ENCODE data around the gene KCND3.

Gene KCND3

GRCh38 chr1:111955755-111956154 lies 33.7 kb downstream of the KCND3 start:
- DNase-seq = no peak

DNA sequence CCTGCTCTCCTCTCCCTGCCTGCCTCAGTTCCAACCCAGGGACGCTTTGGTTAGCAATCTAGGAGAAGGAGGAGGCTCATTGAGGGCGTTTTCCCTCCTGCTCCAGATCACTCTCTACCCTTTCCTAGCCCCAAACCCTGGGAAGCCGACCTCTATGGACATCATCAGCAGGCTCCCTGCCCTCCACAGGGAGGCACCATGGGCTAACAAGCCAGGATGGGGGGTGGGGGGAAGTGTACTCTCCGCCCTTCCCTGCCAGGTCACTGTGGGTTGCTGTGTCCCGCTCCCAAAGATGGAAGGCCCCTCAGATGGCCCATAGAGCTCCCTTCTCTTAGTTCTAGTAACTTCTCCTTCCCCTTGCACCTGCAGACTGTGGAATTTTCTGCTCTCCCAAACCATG lies 35.7 kb downstream of the KCND3 start:
- DNase-seq = no peak

GRCh38 chr1:111952125-111952657 lies 37.3 kb downstream of the KCND3 start:
- DNase-seq = no peak

GRCh38 chr1:111948209-111949171 lies 41.0 kb downstream of the KCND3 start:
- no peak for DNase-seq

- no peak for DNase-seq
Observed at GRCh38 chr1:111943846-111944749, 45.4 kb downstream of the KCND3 start.

GRCh38 chr1:111943066-111943465 lies 46.4 kb downstream of the KCND3 start:
- no peak for DNase-seq

GRCh38 chr1:111938536-111938935 lies 50.9 kb downstream of the KCND3 start:
- DNase-seq = no peak

GRCh38 chr1:111938123-111938522 lies 51.3 kb downstream of the KCND3 start:
- DNase-seq = no peak

DNA sequence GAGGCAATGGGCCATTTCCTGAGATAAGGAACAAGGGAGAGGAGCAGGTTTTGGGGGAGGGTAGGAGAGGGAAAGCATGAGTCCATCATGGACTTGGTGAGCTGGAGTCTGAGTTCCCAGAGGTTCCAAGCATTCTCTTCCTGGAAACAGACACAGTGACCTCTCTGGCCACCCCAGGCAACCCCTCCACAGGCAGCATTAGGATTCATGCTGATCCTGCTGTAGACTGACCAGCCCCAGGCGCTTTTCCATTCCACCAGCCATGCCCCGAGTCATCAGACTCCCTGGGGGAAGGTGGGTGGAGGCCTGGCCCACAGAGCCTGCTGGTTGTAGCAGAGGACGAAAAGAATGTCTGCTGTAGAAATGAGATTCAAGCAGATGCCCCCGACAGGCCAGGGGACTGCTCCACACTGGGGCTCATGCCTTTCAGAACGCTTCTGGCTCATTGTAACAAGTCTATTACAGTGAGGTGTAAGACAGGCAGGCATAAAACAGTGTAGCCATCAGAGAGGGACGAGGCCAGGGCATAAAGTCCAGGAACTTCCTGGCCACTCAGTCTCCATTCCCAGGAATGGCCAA lies 52.2 kb downstream of the KCND3 start:
- no peak for DNase-seq

DNA sequence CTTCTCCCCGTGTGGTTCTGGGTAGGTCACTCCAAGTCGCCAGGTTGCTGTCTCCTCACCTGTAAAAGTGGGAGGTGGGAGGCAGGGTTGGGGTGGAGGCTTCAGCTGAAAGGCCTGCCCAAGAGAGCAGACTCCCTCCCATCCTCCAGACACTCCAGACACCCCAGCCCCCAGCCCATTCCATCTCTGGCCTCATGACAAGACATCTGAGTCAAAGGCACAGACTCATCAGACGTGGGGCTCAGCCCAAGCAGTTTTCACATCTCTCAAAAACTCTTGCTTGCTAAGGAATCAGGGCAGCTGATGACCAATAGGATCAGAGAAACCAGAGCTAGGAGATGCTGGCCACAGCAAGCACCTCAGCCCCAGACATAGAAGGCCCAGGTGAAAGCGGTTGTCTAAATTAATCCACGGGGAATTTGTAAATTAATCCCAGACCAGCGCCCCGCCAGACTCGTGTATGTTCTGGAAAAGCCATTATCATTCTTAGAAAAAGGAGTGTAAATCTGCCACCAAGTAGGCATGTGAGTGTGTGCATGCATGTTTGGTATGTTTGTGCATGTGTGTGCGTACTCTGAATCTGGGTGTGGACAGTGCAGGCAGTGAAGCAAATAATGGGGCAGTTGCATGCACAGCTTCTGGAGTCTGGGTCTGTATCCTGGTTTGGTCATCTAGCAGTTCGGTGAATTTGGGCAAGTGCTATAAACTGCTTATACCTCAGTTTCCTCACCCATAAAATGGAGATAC lies 55.2 kb downstream of the KCND3 start:
- DNase-seq = no peak

- no peak for DNase-seq
Observed at GRCh38 chr1:111930356-111930755, 59.1 kb downstream of the KCND3 start.

DNA sequence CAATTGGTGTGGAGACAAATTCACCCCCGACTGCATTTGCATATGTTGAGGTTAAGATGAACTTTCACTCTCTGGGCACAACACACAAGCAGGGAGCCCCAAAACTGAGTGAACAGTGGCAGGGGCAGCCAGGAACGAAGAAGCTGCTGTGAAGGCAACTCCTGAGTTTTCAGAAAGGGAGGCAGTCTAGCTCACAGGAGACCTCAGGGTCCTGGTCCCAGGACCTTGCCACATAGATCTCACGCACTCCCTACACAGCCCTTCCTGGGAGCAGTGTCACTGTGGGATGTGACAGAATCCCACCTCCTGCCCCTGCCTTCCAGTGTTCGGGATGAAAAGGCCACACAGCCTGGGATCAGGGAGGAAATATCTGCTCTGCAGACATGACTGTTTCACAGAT lies 60.9 kb downstream of the KCND3 start:
- no peak for DNase-seq

DNA sequence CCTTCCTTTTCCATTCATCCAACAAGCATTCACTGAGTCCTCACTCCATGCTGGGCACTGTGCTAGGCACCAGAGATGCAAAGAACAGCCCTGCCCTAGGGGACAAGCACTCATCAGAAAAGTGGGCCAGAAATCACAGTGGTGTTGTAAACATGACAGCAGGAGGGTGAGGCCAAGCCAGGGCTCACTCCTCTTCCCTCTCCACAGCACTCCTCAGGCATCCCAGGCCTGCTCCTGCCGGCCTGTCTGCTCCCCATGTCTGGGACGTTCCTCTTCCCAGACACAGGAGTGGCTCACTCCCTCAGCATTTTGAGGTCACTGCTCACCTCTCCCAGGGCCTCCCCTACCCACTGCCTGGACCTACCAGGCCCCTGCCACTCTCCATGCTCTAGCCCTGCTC lies 61.8 kb downstream of the KCND3 start:
- DNase-seq = no peak

DNA sequence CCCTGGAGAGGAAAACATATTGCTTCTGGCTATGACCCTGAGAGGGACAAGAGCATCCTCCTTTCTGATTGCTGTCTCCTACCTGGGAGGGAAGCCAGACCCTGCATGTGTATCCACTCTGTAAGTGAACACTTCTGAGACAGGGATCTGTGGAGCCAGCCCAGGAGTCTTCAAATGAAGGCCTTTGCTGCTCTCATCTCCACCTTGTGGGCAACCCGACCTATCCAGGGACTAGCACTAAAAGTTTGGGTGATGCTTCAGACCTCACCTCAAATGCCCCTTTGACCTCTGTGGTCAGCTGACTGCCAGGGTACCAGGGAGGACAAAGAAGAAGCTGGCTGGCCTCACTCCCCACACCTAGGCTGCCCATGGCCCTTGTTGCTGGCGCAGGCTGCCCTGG lies 64.7 kb downstream of the KCND3 start:
- DNase-seq = no peak

GRCh38 chr1:111923766-111924165 lies 65.7 kb downstream of the KCND3 start:
- no peak for DNase-seq

DNA sequence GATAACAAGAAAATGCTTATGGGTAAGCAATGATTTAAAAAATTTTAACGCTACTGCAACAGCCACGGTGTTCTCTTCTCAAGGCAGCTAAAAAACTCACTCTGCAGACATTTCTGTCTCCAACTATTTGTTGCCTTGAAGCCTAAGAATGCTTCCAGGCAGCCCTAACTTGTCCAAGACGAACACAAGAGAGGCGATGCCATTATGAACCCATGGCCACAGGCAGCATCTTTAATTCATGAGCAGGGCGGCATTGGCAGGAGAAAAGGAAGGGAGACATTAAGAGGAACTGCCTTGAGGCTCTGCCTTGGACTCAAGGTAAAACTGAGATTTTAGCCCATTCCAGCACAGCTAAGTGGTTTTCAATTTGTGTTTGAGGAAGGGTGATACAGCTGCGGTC lies 67.5 kb downstream of the KCND3 start:
- no peak for DNase-seq

GRCh38 chr1:111920221-111921024 lies 69.0 kb downstream of the KCND3 start:
- DNase-seq = no peak

DNA sequence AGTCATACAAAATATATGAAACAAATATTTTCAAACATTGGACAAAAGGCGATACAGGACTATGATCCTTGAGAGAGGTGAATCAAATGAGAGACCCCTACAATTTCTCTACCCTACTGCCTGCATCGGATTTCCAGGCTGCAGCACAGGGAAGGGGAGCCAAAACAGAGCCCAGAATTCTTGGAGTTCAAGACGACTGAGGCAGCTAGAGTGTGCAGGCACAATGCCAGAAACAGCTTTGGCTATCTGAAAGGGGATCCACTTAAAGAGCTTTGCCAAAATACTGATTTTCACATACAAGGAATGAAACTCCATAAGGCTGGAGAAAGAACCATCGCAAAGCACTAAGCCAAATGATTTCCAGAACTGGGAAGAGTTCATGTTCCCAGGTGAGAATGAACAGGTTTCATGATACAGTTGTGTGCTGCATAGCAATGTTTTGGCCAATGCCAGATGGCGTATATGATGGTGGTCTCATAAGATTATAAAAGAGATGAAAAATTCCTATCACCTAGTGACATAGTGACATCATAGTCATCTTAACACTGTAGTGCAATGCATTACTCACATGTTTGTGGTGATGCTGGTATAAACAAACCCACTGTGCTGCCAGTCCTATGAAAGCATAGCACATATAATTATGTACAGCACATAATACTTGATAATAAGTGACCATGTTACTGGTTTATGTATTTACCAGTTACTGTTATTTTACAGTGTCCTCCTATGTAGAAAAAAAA lies 77.5 kb downstream of the KCND3 start:
- no peak for DNase-seq

DNA sequence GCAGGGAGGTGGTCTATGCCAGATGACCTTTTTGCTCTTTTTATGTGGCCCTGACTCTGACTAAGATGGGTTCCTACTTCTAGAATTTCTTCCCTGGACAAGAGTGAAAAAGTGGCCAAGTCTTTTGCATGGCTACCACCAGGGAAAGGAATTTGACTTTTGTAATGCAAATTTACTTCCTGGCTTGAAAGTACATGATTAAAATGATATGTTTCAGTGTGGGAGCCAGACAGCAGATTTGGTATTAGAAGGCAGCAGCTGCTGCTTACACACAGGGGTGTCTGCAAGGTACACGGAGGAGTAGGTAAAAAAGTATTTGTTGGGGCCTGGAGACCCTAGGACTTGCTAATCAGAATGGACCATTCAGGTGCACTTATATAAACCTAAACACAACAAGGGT lies 78.4 kb downstream of the KCND3 start:
- DNase-seq = no peak

DNA sequence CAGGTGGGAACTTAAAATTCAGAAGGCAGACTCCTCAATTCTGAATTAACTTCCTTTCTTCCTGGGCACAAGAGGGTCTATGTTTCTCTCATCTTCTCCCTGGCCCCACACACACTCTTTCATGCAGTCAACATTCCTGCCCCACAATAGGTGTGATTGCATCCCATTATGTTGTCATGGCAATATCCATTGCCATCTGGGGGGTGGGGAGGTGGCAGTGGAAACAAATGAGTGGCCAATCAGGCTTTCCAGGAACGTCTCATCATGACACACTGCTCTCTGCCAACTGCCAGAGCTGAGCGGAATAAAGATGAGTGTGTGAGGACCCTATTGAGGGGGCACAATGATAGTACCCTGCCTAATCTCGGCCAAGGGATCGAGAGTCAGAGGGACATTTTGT lies 80.4 kb downstream of the KCND3 start:
- no peak for DNase-seq

All from inflammatory macrophage treated with lipopolysaccharide for 1 hour (primary cell).